Omental fat pad (tissue), 4 donors: ENCODE results near the gene GALNT18. TPM values are rescaled to one million over a fixed set of nuclear protein-coding genes. Genes with fewer than 3 reads are reported as not detected.
A peak's percentile ranks its signal among the peaks of the same experiment; 100 is the strongest.

ENCODE experiments used
- ATAC-seq: fragments of 150-250 bp; one replicate; pipeline ENCODE4 v1.9.1; 2016; ENCODE audit warnings: mild to moderate bottlenecking, moderate library complexity; ENCODE audit not compliant: low FRiP score
- DNase-seq: peaks from one replicate; pipeline ENCODE4 v3.0.0-alpha.2; 2019; ENCODE audit warnings: low spot score
- total RNA-seq, 4 donors: library from RNA; depleted of rRNA; stranded (reverse); fragments of >200 nt; gene quantifications; one replicate each; pipeline ENCODE4 v1.1.0, GENCODE V29; 2016
- TF ChIP-seq, protein P1 (sequence below), 3 donors: fragments of 450-650 bp; IDR thresholded peaks; one replicate each; pipeline ENCODE4 v1.5.1; 2016 to 2017; ENCODE audit warnings: antibody characterized with exemption in 3 of 3, mild to moderate bottlenecking in 3 of 3, moderate library complexity in 2 of 3

The GALNT18 gene
- total RNA-seq, 4 donors from 2014 or later: 21.0 to 47.4 (median 35.7) TPM

DNA sequence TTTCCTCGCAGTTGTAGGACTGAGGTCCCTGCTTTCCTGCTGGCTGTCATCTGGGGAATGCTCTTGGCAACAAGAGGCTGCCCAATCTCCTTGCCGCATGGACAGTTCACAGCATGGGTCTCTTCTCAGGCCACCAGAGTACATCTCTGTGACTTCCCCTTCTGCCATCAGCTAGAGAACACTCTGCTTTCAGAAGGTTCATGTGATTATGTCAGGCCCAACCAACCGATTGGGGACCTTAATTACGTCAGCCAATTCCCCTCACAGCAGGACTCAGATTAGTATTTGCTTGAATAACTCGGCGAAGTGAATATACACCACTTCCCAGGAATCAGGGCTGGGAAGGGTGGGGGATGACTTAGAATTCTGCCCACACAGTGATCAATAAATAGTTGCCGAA is 206.8 kb downstream of the GALNT18 start:
- TF ChIP-seq, protein P1, sequence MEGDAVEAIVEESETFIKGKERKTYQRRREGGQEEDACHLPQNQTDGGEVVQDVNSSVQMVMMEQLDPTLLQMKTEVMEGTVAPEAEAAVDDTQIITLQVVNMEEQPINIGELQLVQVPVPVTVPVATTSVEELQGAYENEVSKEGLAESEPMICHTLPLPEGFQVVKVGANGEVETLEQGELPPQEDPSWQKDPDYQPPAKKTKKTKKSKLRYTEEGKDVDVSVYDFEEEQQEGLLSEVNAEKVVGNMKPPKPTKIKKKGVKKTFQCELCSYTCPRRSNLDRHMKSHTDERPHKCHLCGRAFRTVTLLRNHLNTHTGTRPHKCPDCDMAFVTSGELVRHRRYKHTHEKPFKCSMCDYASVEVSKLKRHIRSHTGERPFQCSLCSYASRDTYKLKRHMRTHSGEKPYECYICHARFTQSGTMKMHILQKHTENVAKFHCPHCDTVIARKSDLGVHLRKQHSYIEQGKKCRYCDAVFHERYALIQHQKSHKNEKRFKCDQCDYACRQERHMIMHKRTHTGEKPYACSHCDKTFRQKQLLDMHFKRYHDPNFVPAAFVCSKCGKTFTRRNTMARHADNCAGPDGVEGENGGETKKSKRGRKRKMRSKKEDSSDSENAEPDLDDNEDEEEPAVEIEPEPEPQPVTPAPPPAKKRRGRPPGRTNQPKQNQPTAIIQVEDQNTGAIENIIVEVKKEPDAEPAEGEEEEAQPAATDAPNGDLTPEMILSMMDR (IDR thresholded peaks at IDR 0.05): no peak
- ATAC-seq (no peak), DNase-seq (no peak)

DNA sequence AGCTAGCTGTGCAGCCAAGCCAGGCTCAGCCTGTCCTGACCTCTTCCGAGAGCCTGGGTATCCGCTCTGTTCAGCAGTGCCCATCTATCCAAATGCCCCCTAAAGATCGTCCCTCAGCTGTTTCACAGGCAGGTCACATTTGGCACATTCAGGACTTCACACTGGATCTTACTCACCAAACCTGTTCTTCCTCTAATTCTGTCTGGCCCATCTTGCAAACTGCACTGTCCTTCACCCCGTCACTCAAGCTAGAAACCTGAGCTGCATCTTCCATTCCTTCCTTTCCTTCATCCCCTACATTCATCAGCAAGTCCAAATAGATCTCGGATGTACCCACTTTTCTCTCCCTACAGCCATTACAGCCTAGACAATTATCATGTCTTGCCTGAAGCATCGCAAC is 208.0 kb downstream of the GALNT18 start:
- DNase-seq (no peak), ATAC-seq (no peak)
- TF ChIP-seq, protein P1 (IDR thresholded peaks at IDR 0.05): no peak

DNA sequence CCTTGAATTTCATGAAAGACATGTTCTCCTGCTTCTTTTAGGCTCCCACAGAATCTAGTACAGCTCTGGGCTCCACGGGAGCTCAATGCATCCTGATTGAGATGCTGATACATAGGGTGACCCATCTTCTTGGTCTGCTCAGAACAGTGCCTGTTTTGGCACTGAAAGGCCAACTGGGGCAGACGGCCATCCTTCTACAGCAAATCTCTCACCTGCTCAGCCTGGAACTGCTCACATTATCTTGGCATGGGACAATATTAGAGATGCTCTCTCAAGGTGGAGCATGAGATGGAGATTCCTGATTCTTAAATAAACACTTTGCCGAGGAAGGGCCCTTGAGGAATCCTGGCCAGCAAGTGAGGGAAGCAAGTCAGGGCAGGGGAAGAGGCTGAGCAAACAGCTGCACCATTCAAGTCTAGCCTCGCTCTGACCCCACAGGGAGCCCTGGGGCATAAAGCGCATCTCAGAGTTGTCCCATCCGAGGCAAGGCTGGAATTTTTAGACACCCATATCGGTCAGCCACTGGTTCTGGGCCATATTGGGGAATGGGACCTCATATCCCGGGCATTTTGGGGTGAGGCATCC is 210.3 kb downstream of the GALNT18 start:
- TF ChIP-seq, protein P1 (IDR thresholded peaks at IDR 0.05): no peak
- no peak for DNase-seq
- no peak for ATAC-seq

DNA sequence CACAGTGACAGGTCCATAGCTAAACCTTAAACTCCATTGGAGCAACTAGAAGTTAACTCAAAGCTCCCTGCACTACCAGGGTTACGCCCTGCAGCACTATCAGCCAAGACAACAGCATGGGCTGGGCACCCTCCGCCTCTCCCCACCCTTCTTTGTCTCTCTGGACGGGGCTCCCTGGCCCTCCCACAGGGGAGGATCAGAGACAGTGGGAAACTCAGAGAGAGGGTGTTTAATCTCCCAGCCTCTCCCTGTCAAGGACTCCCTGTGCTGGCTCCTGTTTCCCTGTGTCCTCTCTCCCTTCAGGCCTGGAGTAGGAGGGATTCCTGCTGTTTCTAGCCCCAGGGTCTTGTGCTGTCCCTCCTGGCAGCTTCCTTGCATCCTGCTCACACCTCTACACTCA is 211.9 kb downstream of the GALNT18 start:
- TF ChIP-seq, protein P1 (IDR thresholded peaks at IDR 0.05): no peak
- ATAC-seq (peak; percentile 22), DNase-seq (no peak)

DNA sequence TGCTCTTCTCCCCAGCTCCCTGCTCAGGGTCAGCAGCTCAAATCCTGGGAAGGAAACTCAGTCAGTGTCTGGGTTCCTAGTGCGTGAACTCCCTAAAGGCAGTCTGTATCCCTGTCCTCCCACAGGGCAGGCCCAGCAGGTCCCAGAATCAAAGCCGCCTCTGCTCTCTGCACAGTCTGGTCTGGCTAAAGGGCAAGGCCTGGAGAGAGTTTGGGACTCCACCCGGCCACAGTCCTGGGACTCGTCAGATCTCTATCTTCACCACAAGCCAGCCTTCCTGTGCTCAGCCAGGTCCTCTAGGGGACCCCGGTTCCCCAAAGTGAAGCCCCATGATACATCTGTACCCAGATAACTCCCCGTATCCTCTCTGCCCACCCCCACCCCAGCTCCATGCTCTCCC is 212.6 kb downstream of the GALNT18 start:
- ATAC-seq (no peak), DNase-seq (no peak)
- TF ChIP-seq, protein P1 (IDR thresholded peaks at IDR 0.05): no peak

DNA sequence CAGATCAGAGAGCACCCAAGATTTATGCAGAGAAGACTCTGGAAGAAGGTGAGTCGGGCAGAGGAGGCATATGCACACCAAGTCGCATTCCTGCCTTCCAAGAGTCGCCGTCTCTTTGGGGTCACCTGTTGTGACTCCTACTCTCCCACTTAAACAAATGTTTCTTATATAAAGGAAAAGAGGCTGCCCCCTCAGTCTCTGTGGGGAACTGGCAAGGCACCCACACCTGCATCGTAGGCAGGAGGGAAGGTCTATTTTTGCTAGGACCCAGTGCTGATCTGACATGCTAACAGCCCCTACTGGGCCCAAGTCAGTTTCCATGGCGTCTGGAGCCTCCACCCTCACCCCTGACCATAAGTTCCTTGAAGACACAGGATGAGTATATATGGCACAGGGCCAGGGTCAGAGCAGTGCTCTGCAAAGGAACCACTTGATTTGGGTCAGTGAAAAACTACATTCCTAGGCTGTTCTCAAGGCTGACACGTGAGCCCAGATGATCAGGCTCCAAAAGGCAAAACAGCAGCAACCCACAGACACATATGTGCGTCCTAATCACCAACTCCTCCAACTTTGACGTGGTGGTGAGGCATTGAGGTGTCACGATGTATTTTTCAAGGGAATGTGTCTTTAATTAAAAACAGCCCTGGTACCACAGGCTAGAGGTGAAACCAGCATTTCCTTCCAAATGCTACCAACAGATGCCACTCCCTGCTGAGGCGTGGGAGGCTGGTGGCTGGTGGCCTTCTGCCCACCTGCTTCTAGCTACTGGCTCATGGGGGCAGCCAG is 213.2 kb downstream of the GALNT18 start:
- no peak for ATAC-seq
- no peak for DNase-seq
- TF ChIP-seq, protein P1 (IDR thresholded peaks at IDR 0.05): no peak

DNA sequence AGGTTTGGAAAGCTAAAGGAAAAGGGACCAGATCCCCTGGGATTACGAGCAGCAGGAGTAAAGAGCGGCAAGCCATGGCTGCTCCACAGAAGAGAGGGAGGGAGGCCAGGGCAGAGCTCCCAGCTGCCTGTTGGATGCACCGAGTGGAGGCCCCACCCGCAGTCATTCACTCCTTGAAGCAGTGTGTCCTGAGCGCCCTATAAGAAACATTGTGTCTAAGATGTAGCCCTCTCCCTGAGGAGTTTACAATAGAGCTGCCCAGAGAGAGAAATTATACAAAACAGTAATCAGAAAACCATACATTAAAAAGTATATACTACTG is 214.1 kb downstream of the GALNT18 start:
- DNase-seq: no peak
- TF ChIP-seq, protein P1 (IDR thresholded peaks at IDR 0.05): no peak
- ATAC-seq: no peak
